ENCODE data around the gene CYP4B1.
"Not testable (repeated sequence)": the region's sequence is repeated elsewhere in the genome, so short reads cannot be mapped to it uniquely, and the experiment has no call there.

Gene CYP4B1

DNA sequence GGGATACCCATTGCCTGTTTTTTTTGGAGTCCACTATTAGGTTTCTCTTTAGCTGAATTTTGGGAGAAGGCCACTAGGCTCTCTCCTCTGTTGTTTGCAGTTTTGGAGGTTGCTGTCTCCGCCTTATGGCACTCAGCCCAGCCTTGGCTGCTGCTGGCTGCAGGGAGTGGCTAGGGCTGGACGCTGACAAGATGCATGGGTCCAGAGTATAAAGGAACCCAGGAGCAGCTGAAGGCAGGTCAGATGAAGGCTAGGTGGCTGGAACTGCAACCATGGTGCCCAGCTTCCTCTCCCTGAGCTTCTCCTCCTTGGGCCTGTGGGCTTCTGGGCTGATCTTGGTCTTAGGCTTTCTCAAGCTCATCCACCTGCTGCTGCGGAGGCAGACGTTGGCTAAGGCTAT, at the start of gene CYP4B1:
Gene CYP4B1 (plus strand): TSS at position 237 of the 400 bp plus-strand sequence. CDS start 36 bp downstream, at position 273.
- H3K27me3 Mint-ChIP-seq = peaks cover 13% of the 10 kb centered on the region
- H3K9me3 Mint-ChIP-seq = no peaks in the 10 kb centered on the region
- H3K4me1 Mint-ChIP-seq = no peaks in the 10 kb centered on the region
- no peak within 1 kb of the TSS for H3K4me3 Mint-ChIP-seq
- no peaks in the 10 kb centered on the region for H3K36me3 Mint-ChIP-seq
- H3K27ac Mint-ChIP-seq = no peak within 1 kb of the TSS

DNA sequence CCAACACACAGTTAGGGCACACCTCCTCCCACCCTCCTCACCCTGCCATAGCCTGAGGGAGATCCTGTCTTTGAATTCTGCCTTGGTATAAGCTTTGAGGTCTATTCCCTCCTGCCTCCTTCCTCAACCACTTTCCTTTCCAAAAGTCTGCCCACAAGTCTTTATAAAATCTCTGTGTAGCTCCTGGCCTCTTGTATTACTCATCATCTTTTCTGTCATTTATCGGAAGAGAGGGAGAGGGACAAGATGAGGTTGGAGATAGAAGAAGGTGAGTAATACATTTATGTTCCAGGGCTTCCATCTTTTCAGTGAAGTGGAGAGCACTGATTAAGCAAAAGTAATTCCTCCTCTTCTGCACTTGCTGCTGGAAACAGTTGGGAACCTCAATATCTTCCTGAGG, 49.4 kb upstream of the CYP4B1 start:
- H3K27ac Mint-ChIP-seq = no peak overlapping the region
- no peaks in the 10 kb centered on the region for H3K9me3 Mint-ChIP-seq
- peaks cover 34% of the 10 kb centered on the region for H3K27me3 Mint-ChIP-seq
- H3K36me3 Mint-ChIP-seq = no peaks in the 10 kb centered on the region
- H3K4me1 Mint-ChIP-seq = no peaks in the 10 kb centered on the region
- no peak overlapping the region for H3K4me3 Mint-ChIP-seq

DNA sequence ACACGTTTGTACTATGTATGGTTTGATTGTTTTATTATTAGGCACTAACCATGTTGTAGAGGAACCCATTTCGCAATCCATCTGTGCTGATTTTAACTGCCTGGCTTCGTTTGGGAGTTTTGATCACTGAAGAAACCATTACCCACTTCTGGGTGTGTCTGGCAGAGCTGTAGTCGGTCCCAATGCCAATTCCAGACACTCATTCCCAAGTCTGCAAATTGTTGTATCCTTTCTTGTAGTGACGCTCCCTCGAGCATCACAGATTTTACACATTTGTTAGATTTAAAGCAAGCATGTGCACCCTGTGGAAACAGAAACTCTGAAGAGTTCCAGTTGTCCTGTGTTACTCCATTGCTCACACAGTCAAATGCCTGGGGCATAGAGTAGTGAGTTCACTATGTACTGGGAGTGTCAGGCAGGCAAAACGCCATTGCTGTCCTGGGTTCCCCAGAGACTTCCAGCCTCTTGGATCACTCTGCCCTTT, 48.9 kb upstream of the CYP4B1 start:
- Mint-ChIP-seq H3K36me3 (no peaks in the 10 kb centered on the region), H3K27me3 (peaks cover 30% of the 10 kb centered on the region), H3K27ac (no peak overlapping the region), H3K9me3 (no peaks in the 10 kb centered on the region), H3K4me1 (no peaks in the 10 kb centered on the region), H3K4me3 (no peak overlapping the region)

DNA sequence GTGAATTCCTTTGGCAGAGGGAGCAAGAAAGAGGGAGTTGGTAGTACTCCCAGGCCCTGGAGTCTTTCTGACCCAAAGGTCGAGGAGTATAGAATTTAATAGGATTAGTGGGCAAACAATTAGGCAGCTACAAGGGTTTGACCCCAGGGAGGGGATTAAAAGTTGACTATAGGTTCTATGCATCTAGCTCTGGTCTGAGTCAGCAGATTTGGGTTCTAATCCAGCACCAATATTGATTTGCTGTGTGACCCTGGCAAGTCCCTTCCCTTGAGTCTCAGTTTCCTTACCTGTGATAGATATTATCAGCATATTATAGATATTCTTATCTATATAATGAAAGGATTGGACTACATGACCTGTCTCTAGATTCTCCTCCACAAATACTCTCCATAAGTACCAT, 44.9 kb upstream of the CYP4B1 start:
- no peak overlapping the region for H3K27ac Mint-ChIP-seq
- no peak overlapping the region for H3K4me3 Mint-ChIP-seq
- H3K36me3 Mint-ChIP-seq = no peaks in the 10 kb centered on the region

DNA sequence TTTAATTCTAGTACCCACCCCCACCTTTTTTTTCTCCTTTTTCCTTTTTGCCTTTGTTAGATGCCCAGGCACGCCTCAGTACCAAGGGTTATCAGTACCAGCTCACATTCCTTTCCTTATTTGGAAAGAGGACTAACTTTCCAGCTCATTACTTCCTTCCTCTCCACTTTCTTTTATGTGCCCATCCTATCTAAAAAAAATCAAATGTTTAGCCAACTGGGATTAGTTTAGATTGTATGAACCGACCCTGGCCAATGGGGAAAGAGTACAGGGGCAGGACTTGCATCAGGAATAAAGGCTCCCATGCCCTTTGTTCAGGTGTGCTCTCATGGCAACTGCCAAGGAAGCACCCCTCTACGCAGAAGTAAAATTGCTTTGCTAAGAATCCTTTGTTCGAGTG, 44.1 kb upstream of the CYP4B1 start:
- not testable (repeated sequence) for H3K4me1 Mint-ChIP-seq, H3K27ac Mint-ChIP-seq, H3K36me3 Mint-ChIP-seq, H3K9me3 Mint-ChIP-seq, H3K4me3 Mint-ChIP-seq
- peaks cover 16% of the 10 kb centered on the region for H3K27me3 Mint-ChIP-seq

More for the DNA sequence above, 44.9 kb upstream of the CYP4B1 start:
- Mint-ChIP-seq H3K4me1 (no peaks in the 10 kb centered on the region), H3K9me3 (no peaks in the 10 kb centered on the region), H3K27me3 (peaks cover 20% of the 10 kb centered on the region)

DNA sequence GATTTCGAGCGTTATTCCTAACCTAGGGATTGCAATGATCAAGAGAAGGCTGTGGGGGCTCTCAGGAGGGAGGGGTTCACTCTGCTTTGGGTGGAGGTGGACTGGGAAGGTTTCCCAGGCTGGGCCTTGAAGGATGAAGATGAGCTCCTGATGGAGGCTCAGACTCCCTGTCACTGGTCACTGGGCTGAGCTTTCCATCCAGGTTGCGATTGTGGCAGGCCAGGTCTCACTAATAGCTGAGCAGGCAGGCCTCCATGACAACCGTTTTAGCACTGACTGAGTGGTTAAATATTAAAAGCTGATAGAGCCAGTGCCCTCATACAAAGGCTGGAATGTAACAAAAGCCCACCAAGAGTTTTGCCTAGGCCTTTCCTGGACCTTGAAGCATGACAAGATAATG, 43.7 kb upstream of the CYP4B1 start:
- Mint-ChIP-seq H3K4me1 (no peaks in the 10 kb centered on the region), H3K27me3 (peaks cover 14% of the 10 kb centered on the region), H3K4me3 (no peak overlapping the region), H3K9me3 (no peaks in the 10 kb centered on the region), H3K36me3 (no peaks in the 10 kb centered on the region), H3K27ac (no peak overlapping the region)

DNA sequence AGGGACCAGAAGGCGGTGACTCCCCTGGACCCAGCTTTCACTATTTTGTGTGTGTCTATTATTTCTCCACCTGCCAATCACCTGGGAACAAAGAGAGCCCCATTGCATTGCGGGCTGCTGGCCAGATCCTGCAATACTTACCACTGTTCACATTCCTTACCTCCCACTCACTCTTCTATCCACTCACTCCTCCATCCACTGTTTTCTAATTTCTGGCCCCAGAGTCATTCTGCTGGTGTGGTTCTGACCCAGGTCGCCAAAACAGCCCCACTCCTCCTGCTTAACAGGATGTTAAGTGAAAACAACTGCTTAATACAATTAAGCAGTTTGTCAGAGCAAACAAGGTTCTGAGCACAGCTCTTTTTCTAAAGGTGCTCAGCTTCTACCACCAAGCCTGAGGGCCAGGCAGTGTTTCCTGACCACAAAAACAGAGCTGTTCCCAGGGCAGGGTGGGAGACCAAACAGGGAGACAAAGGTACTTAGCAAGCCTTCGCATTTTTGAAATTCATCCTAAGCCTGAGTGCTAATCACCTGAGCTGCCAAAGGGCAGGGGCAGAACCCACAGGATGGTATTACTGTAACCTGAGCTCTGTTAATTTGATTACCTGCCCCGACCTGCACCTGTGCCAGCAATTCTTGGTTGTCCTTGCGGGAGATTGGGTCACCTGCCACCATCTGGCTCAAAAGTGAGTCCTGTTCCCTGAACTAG, 41.4 kb upstream of the CYP4B1 start:
- no peaks in the 10 kb centered on the region for H3K9me3 Mint-ChIP-seq
- H3K36me3 Mint-ChIP-seq = no peaks in the 10 kb centered on the region
- H3K4me3 Mint-ChIP-seq = no peak overlapping the region
- no peaks in the 10 kb centered on the region for H3K4me1 Mint-ChIP-seq
- no peak overlapping the region for H3K27ac Mint-ChIP-seq
- peaks cover 15% of the 10 kb centered on the region for H3K27me3 Mint-ChIP-seq

DNA sequence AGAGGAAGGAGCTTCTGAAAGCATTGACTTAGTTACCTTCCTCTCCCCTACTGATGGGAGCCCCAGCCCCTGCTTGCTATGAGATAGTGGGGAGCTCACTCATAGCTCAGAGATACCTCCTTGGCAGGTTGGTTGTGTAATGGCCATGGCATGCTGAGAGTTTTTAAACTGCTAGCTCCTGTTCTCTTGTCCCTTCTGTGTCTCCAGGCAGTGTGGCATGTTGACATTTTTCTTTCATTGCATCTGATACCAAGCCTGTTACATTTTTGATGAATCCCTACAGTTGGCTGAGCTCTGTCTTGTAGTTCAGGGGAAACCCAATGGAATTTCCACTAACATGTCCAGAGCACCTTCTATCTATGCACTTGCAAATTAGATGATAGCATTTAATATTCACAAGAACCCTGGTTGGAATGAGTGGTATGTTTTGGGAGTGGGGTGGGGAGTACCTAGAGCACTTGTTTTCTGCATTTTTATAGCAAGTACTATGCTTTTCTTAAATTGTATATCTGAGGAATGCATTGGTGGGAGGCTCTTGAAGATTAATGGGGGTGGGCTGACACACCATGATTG, 40.8 kb upstream of the CYP4B1 start:
- H3K27ac Mint-ChIP-seq = no peak overlapping the region
- H3K27me3 Mint-ChIP-seq = peaks cover 14% of the 10 kb centered on the region
- H3K36me3 Mint-ChIP-seq = no peaks in the 10 kb centered on the region
- H3K9me3 Mint-ChIP-seq = no peaks in the 10 kb centered on the region
- no peaks in the 10 kb centered on the region for H3K4me1 Mint-ChIP-seq
- no peak overlapping the region for H3K4me3 Mint-ChIP-seq

DNA sequence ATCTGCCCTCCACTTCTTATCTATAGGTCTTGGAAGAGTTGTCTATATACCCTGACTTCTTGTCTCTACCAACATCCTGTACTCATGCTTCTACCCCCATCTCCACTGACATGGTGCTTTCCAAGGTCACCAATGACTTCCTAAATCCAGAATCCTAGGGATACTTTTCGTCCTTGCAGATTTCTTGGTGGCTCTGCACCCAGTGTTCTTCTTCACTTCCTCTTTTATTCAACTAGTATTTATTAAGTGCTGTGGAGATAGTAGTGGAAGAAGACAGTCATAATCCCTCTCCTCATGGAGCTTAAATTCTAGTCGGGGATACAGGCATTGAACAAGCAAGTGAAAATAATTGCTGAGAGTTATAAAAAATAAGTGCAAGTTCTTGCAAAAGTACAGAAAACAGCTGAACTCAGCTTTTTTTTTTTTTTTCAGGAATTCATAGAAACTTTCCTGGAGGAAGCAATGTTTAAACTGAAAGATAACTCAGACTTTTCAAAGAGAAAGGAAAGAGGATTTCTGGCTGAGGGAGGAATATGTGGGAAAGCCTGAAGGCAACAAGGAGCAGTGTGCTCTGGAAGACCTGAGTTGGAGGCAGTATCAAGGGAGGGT, 38.2 kb upstream of the CYP4B1 start:
- no peaks in the 10 kb centered on the region for H3K9me3 Mint-ChIP-seq
- no peak overlapping the region for H3K27ac Mint-ChIP-seq
- H3K27me3 Mint-ChIP-seq = peaks cover 13% of the 10 kb centered on the region
- H3K4me1 Mint-ChIP-seq = no peaks in the 10 kb centered on the region
- no peak overlapping the region for H3K4me3 Mint-ChIP-seq
- H3K36me3 Mint-ChIP-seq = no peaks in the 10 kb centered on the region

DNA sequence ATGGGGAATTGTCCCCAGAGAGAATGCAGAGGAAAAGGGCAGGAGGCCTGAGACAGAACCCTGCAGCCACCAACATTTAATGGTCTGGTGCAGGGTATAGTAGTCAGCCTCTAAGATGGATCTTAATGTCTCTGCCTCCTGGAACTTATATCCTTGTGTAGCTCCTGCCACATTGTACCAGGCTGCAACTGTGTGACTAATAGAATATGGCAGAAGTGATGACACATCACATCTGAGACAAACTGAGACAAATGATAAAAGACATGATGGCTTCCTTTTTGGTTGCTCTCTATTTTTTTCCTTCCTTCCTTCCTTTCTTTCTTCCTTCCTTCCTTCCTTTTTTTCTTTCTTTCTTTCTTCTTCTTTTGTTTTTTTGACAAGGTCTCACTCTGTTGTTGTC, 37.1 kb upstream of the CYP4B1 start:
- peaks cover 16% of the 10 kb centered on the region for H3K27me3 Mint-ChIP-seq
- no peaks in the 10 kb centered on the region for H3K36me3 Mint-ChIP-seq
- no peaks in the 10 kb centered on the region for H3K9me3 Mint-ChIP-seq
- no peak overlapping the region for H3K4me3 Mint-ChIP-seq
- no peak overlapping the region for H3K27ac Mint-ChIP-seq
- no peaks in the 10 kb centered on the region for H3K4me1 Mint-ChIP-seq

DNA sequence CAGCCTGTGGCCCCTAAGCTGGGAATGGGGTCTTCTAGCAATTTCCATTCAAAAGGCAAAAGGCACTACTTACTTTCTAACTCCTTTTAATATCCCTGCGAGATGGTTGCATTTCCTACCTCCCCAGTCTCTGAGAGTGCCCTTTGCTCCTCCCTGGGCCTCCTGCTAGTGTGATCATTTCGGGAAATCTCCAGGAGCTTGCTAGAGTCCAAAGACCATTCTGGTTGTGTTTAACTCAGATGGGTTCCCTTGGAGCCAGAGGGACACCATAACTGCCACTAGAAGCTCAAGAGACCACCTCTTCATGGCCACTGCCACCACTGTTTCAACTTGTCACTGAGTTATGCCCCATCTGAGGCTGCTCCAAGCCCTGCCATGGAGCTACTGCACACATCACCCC, 34.4 kb upstream of the CYP4B1 start:
- no peak overlapping the region for H3K4me3 Mint-ChIP-seq
- H3K27me3 Mint-ChIP-seq = peaks cover 29% of the 10 kb centered on the region
- H3K9me3 Mint-ChIP-seq = peaks cover 4% of the 10 kb centered on the region
- no peaks in the 10 kb centered on the region for H3K4me1 Mint-ChIP-seq
- H3K36me3 Mint-ChIP-seq = peaks cover 4% of the 10 kb centered on the region
- no peak overlapping the region for H3K27ac Mint-ChIP-seq

DNA sequence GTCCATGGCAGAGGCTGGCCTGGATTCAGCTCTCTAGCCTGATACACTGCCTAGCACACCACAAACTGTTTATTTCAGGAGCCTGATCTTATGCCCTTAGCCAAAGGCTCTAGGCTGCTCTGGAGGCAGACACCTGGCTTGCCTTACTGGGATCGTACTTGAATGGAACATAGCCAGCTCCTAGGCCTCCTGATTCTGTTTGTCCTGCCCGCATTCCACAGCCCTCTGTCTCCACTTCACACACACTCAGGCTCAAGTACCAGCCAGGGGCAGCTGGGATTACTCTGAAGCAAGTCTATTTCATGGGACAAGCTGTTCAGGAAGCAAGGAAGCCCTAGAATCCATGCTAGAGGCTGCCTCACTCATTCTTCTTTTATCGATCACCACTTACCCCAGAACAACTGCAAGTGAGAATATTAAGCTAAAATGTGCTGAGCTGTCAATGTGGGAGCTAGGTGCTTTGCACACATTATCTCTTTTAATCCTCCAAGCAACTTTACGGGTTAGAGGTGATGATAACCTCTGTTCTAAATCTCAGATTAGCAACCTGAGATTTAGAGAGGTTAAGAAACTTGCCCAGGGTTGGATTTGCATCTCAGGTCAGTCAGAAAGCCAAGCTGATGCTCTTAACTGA, 31.1 kb upstream of the CYP4B1 start:
- no peaks in the 10 kb centered on the region for H3K4me1 Mint-ChIP-seq
- peaks cover 21% of the 10 kb centered on the region for H3K27me3 Mint-ChIP-seq
- no peak overlapping the region for H3K4me3 Mint-ChIP-seq
- H3K9me3 Mint-ChIP-seq = peaks cover 16% of the 10 kb centered on the region
- H3K36me3 Mint-ChIP-seq = peaks cover 8% of the 10 kb centered on the region
- no peak overlapping the region for H3K27ac Mint-ChIP-seq

DNA sequence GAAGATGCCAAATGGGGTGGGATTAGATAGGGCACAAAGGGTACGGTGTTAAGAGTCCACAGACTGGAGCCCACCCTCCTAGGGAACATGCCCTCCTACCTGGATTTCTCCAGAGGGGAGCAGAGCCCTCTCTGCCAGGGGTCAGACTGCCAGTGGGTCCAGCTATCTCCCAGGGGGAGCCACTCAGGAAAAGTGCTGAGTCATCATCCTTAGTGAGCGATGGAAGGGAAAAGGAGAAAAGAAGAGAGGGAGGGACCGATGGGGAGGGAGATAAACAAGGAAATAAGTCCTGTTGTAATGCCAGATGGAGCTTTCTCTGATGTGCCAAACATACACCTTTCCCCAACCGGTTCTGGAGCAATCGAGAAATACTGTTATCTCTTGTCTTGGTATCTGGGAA, 30.4 kb upstream of the CYP4B1 start:
- Mint-ChIP-seq H3K27me3 (peaks cover 20% of the 10 kb centered on the region), H3K9me3 (peaks cover 16% of the 10 kb centered on the region), H3K4me1 (no peaks in the 10 kb centered on the region), H3K36me3 (peaks cover 8% of the 10 kb centered on the region), H3K4me3 (no peak overlapping the region), H3K27ac (no peak overlapping the region)

DNA sequence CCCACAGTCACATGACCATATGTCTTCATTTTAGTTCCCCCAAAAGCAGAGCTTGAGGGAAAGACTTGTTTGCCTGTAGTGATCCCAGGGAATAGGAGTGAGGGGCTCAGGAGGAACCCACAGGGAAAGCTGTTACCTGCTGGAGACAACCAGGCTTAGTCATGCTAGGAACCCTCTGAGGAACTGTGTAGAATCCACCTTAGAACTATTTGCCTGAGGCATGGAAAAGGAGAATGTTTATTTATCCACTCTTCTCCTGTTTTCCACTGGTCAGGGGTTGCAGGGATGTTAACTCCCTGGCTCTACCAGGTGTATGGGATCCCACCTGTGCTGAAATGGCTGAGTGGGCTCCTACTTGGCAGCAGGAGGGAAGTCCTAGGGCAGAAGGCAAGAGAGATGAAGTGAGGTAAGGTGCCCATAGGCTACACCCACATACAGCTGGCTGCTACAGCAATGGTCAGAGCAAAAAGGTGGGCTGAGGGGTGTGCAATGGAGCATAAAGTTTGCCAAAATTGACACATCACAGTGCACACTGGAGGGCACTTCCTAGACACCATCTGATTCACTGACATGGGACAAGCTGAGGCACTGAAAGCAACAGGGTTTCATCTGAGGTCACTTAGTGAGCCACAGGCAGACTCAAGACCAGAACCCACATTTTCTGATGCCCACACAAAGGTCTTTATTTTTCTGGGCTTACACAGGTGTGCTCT, 29.7 kb upstream of the CYP4B1 start:
- Mint-ChIP-seq H3K4me3 (no peak overlapping the region), H3K27me3 (peaks cover 20% of the 10 kb centered on the region), H3K36me3 (peaks cover 8% of the 10 kb centered on the region), H3K9me3 (peaks cover 16% of the 10 kb centered on the region), H3K4me1 (no peaks in the 10 kb centered on the region), H3K27ac (no peak overlapping the region)

DNA sequence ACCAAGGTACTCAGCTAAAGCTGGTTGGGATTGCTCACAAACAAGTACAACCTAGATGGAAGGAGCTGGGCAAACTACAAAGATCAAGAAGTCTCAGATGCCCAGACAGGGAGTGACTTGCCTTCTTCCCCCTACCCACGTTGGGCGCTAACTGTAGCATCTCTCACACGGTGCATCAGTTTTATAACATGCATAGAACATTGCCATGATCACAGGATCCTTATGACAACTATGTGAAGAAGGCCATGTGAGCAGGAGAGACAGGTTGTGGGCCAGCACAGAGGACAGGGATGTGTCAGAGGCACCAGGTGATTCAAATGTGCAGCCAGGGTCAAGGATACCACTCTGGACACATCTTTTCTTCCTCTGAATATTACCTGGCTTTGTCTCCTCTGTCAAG, 28.3 kb upstream of the CYP4B1 start:
- no peak overlapping the region for H3K27ac Mint-ChIP-seq
- no peak overlapping the region for H3K4me3 Mint-ChIP-seq
- H3K36me3 Mint-ChIP-seq = peaks cover 8% of the 10 kb centered on the region
- peaks cover 20% of the 10 kb centered on the region for H3K27me3 Mint-ChIP-seq
- peaks cover 16% of the 10 kb centered on the region for H3K9me3 Mint-ChIP-seq
- no peaks in the 10 kb centered on the region for H3K4me1 Mint-ChIP-seq
